HG03460 (cell line): ENCODE results near the gene CYB5RL.
"Not testable (repeated sequence)": the region's sequence is repeated elsewhere in the genome, so short reads cannot be mapped to it uniquely, and the experiment has no call there.

Experiments used
- ATAC-seq: cut with Tn5 transposase; IDR thresholded peaks from one replicate; pipeline ENCODE4 v1.9.1; 2021; ENCODE audit not compliant: unreplicated experiment

The CYB5RL gene

GRCh38 chr1:54227091-54227602 is 27.3 kb upstream of the CYB5RL start:
- no peak for ATAC-seq

DNA sequence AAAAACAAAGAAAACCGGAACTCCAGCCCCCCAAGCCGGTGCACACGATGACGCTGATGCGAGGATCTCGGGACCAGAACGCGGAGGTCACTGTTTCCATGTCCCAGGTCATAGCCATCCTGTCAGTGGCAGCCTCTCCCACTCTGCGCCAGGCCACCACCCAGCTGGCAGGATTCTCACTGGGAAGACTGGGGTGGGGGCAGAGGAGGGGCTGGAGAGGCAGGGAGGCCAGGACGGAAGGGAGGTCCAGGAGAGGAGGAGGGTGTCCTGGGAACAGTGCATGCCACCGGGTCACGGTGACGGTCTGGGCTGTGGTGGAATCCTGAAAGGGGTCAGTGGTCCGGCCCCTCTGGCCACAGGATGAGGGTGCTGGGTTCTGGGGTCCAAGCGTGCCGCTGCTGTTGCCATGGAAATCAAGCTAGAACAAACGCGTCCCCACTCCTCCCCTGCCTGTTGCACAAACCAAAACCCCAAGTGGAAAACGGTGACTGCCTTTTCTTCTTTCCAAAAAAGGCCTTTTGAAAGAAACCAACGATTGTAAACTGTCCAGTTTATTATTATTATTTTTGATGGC is 26.2 kb upstream of the CYB5RL start:
- no peak for ATAC-seq

- ATAC-seq, result no peak
Measured at GRCh38 chr1:54225378-54225777, 25.5 kb upstream of the CYB5RL start.

DNA sequence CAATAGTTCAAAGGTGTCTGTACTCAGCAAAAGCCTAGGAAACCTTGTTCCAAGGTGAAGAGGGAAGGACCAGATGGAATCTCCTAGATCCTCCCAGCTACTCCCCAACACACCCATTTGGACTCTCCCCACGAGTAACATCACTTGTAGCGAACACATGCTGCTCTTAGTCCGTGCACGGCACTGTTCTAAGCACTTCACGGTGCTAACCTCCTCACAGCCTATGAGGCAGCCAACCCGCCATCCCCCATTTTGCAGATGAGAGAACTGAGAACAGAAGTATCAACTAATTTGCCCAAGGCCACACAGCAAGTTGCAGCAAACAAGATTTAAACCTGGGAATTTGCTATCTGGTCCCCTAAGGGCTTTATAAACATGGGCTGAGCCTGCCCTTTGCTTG is 24.4 kb upstream of the CYB5RL start:
- ATAC-seq, result no peak

GRCh38 chr1:54223441-54224202 is 23.8 kb upstream of the CYB5RL start:
- no peak for ATAC-seq

DNA sequence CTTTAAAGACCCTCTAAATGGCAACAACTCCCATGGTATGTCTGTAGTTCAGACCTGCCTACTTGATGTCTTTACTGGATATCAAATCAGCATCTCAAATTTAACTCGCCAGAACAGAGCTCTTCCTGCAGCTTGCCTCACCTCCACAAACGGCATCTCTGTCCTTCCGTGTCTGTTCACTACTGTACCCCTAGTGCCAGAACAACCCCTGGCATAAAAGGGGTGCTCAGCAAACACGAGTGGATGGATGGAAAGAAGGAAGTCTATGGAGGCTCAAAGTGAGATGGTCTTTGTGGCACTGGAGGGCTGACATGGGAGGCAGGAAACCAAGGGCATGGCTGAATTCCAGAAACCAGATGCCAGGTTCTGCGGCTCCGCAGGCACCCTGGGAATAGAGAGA is 22.9 kb upstream of the CYB5RL start:
- ATAC-seq, result no peak

DNA sequence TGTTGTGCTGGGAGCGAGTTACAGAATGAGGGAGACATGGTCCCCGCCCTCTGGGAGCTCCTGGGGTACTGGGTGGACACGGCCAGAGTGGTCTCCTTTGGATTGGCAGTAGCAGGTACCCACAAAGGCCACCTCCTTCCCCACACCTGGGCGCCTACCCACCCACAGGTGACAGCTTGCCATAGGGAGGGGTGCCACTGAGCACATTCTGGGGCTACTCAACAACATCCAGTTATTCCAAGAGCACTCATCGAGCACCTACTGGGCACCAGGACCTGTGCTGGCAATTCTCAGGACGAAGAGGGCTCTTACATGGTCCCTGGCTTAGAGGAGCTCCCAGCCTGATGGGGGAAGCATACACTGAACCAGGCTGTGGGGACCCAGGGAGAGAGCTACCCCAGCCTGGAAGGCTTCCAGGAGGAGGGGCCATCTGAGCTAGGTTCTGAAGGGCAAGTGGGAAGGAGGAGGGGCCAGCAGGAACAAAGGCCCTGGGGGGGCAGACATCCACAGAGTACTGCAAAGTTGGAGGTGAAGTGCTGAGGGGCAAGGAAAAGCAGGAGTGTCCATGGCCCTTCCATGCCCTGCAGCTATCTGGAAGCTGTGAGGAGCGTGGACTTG is 22.1 kb upstream of the CYB5RL start:
- no peak for ATAC-seq

DNA sequence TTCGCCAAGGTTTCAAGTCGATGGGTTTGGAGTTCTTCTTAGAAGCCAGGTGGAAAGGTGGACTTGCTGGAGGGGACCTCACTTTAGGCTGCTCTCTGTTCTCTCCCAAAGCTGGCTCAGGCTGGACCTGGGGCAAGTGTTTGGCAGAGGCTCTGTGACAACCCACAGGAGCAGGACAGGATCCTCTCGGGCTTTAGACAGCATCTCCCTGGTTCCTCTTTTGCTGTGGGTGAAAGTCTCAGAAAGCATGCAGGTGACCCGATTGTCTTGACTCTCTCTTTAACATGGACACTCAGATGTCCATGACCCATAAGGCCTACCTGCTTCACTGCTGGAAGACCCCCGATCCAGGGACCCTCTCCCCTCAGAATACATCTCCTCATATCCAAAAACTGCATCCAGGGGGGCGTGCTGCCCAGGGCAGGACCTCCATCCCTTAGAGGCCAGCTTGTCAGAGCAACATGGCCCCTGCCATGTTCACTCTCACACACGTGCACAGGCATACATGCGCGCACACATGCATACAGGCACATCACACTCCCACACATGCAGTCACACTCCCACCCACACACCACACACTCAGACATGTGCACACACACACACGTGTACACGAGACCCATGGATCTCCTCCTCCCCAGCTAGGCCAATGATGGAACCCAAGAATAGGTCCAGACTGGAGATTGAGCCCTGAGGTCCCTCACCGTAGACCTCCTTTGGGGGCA is 21.4 kb upstream of the CYB5RL start:
- no peak for ATAC-seq

- ATAC-seq, result no peak
Measured at GRCh38 chr1:54220004-54220811, 20.4 kb upstream of the CYB5RL start.

DNA sequence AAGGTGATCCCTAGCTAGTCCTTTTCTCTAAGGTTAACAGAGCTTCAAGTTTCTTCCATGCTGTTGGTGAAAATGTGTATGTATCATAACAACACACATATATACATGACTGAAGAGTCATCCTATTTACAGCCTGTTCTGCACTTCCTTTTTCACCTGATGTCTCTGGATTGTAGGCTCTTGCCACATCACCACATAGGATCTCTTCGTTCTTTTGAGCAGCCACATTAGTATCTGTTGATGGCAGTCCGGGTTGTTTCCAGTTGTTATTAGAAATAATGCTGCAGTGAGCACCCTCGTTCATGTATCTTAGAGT is 19.8 kb upstream of the CYB5RL start:
- no peak for ATAC-seq

DNA sequence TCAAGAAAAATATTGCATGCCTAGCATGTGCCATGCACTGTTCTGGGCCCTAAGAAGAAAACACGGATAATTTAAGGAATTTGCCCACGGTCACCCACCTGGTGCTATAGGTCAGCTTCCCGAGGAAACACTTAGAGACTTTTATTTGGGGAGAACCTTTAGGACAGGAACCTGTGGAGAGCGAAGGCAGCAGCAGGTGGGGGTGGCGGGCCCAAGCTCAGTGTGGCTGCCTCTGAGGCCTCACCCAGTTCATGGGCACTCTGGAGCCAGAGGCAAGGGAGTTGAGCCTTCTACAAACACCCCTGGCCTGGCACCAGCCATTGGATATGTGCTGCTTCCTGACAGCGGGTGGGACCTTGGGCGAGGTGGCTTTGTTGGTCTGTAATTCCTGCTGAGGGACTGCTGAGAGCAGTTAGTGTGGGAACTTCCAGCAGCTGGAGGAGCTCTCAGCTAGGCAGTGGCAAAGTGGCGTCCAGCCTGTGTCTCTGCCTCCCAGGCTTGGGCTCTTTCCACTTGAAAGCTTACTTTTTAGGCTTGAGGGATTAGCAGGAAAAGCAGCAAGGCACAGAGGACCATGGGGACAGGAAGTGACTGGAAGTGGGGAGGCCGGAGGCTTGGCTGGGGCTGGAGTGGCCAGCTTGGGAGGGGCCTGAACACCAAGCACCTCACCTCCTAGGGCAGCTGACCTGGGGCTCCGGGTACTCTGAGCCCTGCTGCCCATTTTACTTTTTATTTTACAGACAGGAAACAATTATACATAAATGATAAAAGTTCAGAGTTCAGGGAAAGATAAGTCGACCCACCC is 19.3 kb upstream of the CYB5RL start:
- no peak for ATAC-seq

- no peak for ATAC-seq
Measured at GRCh38 chr1:54215523-54215922, 15.7 kb upstream of the CYB5RL start.

DNA sequence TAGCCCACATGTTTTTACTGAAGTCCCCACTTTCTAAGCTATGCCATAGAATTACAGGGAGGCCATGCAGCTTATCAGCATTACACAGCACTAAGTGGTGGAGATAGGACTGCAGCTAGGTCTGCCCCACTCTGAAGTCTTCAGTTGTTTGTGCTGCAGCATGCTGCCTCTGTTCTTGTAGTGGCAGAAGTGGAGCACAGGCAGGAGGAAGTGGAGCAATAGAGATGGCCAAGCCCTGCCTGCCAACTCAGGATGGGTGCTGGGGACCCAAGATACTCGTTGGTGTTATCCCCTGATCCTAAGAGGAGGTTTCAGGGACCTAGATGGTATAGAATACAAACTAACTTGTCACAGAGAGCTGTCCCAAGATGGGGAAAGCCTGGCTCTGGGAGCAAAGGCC is 13.0 kb upstream of the CYB5RL start:
- ATAC-seq, result no peak

GRCh38 chr1:54207896-54208295 is 8.1 kb upstream of the CYB5RL start:
- ATAC-seq, result not testable (repeated sequence)

DNA sequence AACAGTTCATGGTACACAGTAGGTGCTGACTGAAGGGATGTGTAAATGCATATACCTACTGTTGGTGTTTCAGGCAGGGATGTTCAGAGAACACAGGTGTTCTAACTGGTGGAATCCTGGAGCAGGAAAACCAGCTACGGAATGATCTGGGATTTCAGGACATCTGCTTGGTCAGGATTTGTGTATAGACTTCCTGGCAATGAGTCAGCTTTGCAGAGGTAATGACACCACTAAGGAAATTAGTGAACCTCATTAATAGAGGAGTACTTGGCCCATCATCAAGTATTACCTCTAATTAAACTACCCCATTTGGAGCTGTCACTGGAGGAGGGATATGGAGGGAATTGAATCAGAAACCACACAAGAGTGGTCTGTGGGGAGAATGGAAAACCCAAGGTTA is 7.5 kb upstream of the CYB5RL start:
- ATAC-seq, result no peak

DNA sequence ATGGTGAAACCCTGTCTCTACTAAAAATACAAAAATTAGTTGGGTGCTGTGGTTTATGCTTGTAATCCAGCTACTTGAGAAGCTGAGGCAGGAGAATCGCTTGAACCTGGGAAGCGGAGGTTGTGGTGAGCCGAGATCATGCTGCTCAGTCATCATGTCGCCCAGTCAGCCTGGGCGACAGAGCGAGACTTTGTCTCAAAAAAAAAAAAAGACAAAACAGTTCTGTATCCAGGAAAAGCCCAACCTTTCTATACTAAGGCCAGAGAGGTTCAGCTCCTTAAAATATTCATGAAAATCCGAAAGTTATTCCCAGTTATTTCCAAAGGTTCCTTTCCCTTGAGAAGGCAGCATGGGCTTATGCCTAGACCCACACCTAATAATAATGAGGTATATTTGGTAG is 4.4 kb upstream of the CYB5RL start:
- ATAC-seq, result no peak

DNA sequence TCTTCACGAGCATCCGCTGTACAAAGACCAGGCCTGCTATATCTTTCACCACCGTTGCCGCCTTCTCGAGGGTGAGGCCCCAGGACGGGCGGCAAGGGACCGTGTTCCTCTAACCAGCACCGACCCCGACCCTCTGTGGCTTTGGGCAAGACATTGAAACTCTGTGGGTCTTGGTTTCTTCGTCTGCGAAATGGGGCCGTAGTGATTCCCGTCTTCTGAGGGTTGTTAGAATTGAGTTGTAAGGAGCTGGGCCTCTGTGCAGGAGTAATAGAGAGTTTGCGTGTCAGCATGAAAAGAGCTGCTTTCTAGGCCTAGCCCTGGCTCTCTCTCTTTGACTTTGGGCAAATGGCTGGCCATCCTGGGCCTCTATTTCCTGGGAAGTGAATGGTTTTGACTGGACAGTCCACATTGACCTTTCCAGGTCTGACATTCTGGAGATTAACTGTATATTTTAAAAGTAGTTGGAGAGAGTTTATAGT is 728 bp upstream of the CYB5RL start:
- peak; percentile 5 for ATAC-seq

DNA sequence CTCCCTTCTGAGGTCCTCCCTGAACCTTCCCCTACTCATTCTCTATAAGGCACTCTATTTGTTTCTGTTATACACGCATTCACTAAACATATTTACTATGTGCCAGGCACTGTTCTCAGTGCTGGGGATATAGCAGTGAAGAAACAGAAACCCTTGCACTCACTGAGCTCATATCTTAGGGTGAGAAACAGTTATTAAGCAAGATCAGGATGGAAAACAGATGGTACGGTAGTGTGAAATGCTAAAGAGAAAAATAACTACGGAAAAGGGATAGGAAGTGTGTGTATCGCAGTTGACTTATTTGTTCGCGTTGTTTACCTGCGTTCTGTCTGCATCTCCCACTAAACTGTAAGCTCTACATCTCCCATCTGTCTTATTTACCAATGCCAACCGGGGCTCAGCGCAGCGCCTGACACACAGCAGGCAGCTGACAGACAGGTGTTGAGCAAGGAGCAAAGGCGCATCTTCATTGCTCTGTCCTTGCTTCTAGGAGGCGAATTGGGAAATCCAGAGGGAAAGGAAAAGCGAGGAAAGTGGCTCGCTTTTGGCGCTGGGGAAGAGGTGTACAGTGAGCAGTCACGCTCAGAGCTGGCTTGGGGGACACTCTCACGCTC is 572 bp downstream of the CYB5RL start:
- ATAC-seq, result peak; percentile 1

GRCh38 chr1:54193453-54193852 is 6.4 kb downstream of the CYB5RL start:
- ATAC-seq, result no peak

GRCh38 chr1:54191525-54191924 is 8.3 kb downstream of the CYB5RL start:
- no peak for ATAC-seq
